ENCODE results near the gene BCAT1.
"Not testable (repeated sequence)": the region's sequence is repeated elsewhere in the genome, so short reads cannot be mapped to it uniquely, and the experiment has no call there.

GRCh38 chr12:24956351-24956750 lies 7.5 kb upstream of the BCAT1 start:
- TF ChIP-seq CTCF (conservative IDR thresholded peaks at IDR 0.05 in 1 of 2, IDR thresholded peaks at IDR 0.05 in 1 of 2; ENCODE audit: extremely low read depth in 1 of 2, insufficient read depth in 1 of 2, low read depth in 1 of 2, low read length in 2 of 2); EZH2 (IDR thresholded peaks at IDR 0.05; ENCODE audit: borderline replicate concordance, low read length): not testable (repeated sequence)
